Omental fat pad (tissue), 4 donors: Measurements from ENCODE around the gene JMJD1C. TPM values are rescaled to one million over a fixed set of nuclear protein-coding genes. Genes with fewer than 3 reads are reported as not detected.

Experiments
- ATAC-seq: fragments of 150-250 bp; one replicate; pipeline ENCODE4 v1.9.1; 2016; ENCODE audit warnings: mild to moderate bottlenecking, moderate library complexity; ENCODE audit not compliant: low FRiP score
- DNase-seq: peaks from one replicate; pipeline ENCODE4 v3.0.0-alpha.2; 2019; ENCODE audit warnings: low spot score
- total RNA-seq, 4 donors: library from RNA; depleted of rRNA; stranded (reverse); fragments of >200 nt; gene quantifications; one replicate each; pipeline ENCODE4 v1.1.0, GENCODE V29; 2016
- TF ChIP-seq, protein P1 (sequence below), 3 donors: fragments of 450-650 bp; IDR thresholded peaks; one replicate each; pipeline ENCODE4 v1.5.1; 2016 to 2017; ENCODE audit warnings: antibody characterized with exemption in 3 of 3, mild to moderate bottlenecking in 3 of 3, moderate library complexity in 2 of 3

Gene JMJD1C
- total RNA-seq, 4 donors from 2014 or later = 99.8 to 179 (median 149) TPM

DNA sequence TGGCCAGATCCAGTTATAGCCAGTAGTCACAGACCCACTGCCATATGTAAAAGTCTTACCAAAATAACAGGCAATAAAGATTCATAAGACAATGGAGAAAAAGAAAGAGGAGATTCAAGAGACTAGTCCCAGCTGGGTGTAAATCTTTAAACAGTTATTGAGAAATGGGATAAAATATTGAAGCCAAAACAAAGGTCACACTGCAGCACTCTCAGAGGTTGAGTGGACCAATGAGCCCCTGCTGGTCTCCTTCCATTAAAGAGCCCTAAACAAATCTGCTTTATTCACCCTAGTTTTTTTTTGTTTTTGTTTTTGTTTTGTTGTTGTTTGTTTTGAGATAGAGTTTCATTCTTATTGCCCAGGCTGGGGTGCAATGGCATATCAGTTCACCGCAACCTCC lies 98.8 kb downstream of the JMJD1C start:
- TF ChIP-seq, protein P1, sequence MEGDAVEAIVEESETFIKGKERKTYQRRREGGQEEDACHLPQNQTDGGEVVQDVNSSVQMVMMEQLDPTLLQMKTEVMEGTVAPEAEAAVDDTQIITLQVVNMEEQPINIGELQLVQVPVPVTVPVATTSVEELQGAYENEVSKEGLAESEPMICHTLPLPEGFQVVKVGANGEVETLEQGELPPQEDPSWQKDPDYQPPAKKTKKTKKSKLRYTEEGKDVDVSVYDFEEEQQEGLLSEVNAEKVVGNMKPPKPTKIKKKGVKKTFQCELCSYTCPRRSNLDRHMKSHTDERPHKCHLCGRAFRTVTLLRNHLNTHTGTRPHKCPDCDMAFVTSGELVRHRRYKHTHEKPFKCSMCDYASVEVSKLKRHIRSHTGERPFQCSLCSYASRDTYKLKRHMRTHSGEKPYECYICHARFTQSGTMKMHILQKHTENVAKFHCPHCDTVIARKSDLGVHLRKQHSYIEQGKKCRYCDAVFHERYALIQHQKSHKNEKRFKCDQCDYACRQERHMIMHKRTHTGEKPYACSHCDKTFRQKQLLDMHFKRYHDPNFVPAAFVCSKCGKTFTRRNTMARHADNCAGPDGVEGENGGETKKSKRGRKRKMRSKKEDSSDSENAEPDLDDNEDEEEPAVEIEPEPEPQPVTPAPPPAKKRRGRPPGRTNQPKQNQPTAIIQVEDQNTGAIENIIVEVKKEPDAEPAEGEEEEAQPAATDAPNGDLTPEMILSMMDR (IDR thresholded peaks at IDR 0.05) = no peak
- DNase-seq (no peak), ATAC-seq (no peak)

DNA sequence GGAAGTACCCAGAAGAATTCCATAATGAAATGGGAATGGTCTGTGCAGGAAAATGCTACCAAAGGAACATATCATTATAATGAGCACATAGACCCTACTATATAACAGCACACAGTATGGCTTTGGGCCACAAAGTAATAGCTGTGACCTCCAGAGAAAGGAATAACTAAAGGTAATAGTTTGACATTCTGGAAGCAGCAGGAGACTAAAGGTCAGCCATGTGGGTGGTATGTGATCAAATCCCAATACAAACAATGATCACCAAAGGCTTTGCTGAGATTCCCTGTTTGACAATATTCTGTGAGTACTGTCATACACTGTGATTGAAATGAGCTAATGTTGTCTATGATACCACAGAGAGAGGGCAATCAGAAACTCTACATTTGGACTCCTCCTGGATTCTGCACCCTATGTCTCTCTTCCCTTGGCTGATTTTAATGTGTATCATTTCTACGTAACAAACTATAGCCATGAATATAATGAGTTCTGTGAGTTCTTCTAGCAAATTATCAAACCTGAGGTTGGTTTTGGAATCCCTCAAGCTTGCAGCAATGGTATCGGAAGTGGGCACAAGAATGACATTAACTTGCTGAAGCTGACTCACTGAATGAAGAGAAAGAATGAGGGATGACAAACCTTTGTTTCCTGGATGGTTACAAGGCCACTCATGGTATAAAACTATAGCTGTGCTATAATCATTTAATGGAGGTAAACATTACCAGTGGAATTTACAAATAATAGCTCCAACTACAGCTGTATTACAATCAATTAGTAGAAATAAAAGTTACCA lies 99.6 kb downstream of the JMJD1C start:
- ATAC-seq (no peak), DNase-seq (no peak)
- TF ChIP-seq, protein P1 (IDR thresholded peaks at IDR 0.05) = no peak

DNA sequence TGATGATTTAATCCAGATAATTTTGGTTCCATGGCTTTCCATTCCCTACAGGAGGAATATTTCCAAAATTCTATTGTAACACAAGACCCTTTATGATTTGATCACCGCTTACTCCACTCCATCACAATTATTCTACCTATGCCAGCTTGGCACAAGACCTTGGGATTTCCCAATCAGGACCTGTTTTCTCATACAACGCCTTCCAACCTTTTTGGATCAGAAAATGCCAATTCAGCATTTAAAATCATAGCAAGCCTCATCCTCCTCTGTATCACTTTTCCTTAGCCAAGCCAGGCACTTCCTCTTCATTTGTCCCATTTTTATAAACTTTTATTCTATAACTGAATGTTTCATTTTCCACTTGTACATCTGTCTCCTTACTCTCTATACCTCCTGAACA lies 100.9 kb downstream of the JMJD1C start:
- ATAC-seq = no peak
- DNase-seq = no peak
- TF ChIP-seq, protein P1 (IDR thresholded peaks at IDR 0.05) = no peak

DNA sequence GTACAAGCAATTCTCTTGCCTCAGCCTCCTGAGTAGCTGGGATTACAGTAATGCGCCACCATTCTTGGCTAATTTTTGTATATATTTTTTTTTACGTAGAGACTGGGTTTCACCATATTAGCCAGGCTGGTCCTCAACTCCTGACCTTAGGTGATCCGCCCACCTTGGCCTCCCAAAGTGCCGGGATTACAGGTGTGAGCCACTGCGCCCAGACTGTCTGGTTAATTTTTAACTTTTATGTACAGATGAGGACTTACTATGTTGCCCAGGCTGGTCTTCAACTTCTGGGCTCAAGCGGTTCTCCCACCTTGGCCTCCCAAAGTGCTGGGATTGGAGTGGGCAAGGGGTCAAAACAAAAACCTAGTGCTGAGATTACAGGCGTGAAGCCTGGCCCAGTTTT lies 101.8 kb downstream of the JMJD1C start:
- DNase-seq (no peak), ATAC-seq (no peak)
- TF ChIP-seq, protein P1 (IDR thresholded peaks at IDR 0.05) = no peak

DNA sequence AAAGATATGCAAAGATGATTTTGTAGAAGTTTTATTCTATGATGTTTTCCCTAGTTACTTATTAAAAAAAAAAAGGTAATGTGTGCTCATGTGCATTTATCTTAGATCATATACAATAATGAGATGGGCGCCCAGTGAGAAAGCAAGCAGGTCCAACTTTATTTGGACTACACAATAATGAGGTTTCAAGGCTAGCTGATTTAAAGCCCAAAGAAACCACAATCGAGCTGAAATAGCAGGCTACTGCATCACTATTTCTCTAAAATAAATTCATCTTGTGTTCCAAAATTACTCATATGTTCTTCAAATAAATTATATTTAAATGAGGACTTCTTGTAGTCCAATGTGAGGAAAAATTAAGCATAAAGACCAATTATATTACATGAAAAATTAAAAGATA lies 110.1 kb downstream of the JMJD1C start:
- DNase-seq (no peak), ATAC-seq (no peak)
- TF ChIP-seq, protein P1 (IDR thresholded peaks at IDR 0.05) = no peak

DNA sequence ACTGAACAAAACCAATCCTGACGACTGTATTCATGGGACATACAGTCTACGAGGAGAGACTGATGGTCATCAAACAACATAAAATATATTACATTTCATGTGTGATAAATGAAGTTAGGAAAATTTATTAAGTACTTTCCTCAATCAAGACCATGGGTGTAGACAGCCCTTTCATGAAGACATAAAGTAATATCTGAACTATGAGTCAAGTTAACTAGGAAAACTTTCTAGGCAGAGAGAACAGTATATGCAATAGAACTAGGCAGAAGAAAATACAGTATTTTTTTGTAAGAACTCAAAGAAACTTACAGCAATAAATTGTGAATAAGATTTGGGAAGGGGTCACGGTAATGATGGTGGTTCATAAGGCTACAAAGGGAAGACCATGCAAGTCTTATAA lies 112.8 kb downstream of the JMJD1C start:
- TF ChIP-seq, protein P1 (IDR thresholded peaks at IDR 0.05) = no peak
- ATAC-seq (no peak), DNase-seq (no peak)

DNA sequence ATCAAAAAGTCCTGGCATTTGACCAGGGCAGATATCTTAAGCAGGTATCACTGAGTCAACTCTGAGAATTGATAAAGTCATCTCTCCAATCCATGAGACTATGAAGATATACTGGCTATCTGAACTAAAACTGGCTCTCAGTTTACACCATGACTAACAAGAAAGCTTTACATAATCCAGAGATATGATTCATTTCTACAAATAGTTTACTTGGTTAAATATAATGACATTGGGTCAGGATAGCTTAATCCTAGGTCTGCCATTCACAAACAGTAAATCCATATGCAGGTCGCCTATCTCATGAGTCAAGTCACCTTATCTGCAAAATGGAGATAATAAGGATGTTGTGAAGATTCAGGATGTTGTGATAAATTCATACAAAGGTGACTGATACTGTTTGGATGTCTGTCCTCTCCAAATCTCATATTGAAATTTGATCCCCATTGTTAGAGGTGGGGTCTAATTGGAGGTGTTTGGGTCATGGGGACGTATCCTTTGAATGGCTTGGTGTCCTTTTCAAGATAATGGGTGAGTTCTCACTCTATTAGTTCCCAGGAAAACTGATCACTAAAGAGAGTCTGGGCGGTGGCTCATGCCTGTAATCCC lies 117.4 kb downstream of the JMJD1C start:
- ATAC-seq (no peak), DNase-seq (no peak)
- TF ChIP-seq, protein P1 (IDR thresholded peaks at IDR 0.05) = no peak
